ENCODE results near the gene SULT1A2. TPM values are rescaled to one million over a fixed set of nuclear protein-coding genes. Genes with fewer than 3 reads are reported as not detected.
"Not testable (repeated sequence)": the region's sequence is repeated elsewhere in the genome, so short reads cannot be mapped to it uniquely, and the experiment has no call there.

Gene SULT1A2
- total RNA-seq, 2 donors from 2014 or later = 1.3 to 2.3 TPM

- WGBS, 2 donors = 48 to 58% methylated on average over 14 to 15 of the region's 24 CpGs
- ATAC-seq; intact Hi-C loops (cut with DNase I); H3K27ac ChIP-seq; H3K27me3 ChIP-seq; H3K4me3 ChIP-seq; H3K9me3 ChIP-seq; H3K36me3 ChIP-seq (replicated peaks in 1 of 2; ENCODE audit: insufficient read depth in 1 of 2, low read depth in 2 of 2); H3K4me1 ChIP-seq: not testable (repeated sequence)
- DNase-seq = peak; percentile 67 to 75 (median 72)
- peak; percentile 22 to 74 (median 65) for TF ChIP-seq CTCF (IDR thresholded peaks at IDR 0.05)
Measured at GRCh38 chr16:28615486-28616223, 18.8 kb upstream of the SULT1A2 start.

GRCh38 chr16:28614561-28614960 lies 17.7 kb upstream of the SULT1A2 start:
- H3K4me3 ChIP-seq; H3K9me3 ChIP-seq; intact Hi-C loops (cut with DNase I); H3K27ac ChIP-seq; DNase-seq; ATAC-seq; H3K27me3 ChIP-seq; H3K36me3 ChIP-seq (replicated peaks in 1 of 2; ENCODE audit: insufficient read depth in 1 of 2, low read depth in 2 of 2): not testable (repeated sequence)
- peaks cover 16% of the 10 kb centered on the region for H3K4me1 ChIP-seq
- 29 to 85% methylated on average over 1 to 2 of the region's 16 CpGs for WGBS, 2 donors

DNA sequence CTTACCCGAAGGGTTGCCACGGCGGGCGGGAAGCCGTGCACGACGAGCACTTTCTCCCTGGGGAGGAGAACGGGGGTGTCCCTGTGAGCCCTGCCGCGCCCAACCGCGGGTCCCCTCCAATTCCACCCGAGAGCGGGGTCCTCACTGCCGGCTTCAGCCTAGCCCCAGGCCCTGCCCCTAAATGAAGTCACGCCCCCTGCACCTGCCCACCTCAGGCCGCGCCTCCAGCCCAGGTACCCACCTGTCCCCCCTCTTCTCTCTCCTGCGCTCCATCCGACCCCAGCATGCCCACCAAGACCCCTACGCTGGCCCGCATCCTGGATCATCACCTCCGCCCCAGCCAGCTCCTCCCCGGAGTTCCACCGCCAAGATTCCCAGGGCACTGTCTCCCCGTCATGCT lies 17.1 kb upstream of the SULT1A2 start:
- H3K27ac ChIP-seq; H3K27me3 ChIP-seq; H3K4me3 ChIP-seq; ATAC-seq; intact Hi-C loops (cut with DNase I); DNase-seq; H3K36me3 ChIP-seq (replicated peaks in 1 of 2; ENCODE audit: insufficient read depth in 1 of 2, low read depth in 2 of 2); H3K9me3 ChIP-seq: not testable (repeated sequence)
- WGBS, 2 donors = 44% methylated on average over 5 of the region's 26 CpGs; no CpG with 5 or more reads in 1 of the 2 donors
- peaks cover 23% of the 10 kb centered on the region for H3K4me1 ChIP-seq

DNA sequence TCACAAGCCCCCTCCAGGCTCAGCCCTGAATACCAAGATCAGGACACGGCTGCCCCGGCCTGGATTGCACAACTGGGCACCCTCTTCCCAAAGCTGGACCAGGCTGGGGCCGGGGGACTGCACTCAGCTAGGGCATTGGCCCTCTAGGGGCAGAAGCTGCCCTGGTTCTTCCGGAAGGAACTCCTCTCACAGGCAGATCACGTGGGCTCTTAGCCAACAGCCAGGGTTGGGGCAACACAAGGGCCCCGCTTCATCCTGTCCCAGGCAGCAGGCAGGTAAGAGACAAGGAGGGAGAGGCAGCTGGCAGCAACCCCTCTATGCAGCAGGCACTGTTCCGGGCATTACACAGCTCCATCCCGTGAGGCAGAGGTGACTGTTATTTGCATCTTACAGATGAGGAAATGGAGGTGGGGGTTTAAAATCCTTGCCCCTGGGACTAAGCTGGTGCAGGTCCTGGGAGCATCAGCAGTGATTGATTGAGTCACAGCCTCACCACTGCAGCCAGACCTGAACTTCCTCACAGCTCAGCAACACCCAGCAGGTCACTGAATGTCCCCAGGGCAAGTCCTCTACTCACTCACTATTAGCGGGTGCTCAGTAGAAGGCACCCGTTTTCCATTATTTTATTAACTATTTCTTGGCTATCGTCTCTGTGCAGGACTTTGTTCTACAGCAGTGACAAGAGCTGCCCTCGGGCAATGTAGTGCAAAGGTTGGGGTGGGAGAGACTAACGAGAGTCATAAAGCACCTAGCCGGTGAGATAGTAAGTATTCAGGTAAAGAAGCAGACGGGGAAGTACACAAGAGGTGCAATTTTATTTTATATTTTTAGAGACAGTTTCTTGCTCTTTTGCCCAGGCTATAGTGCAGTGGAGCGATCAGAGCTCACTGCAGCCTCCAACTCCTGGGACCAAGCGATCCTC lies 15.8 kb upstream of the SULT1A2 start:
- DNase-seq; H3K36me3 ChIP-seq (replicated peaks in 1 of 2; ENCODE audit: insufficient read depth in 1 of 2, low read depth in 2 of 2); intact Hi-C loops (cut with DNase I); H3K4me3 ChIP-seq; H3K27me3 ChIP-seq; H3K9me3 ChIP-seq; ATAC-seq; H3K27ac ChIP-seq: not testable (repeated sequence)
- no CpG with 5 or more reads among the region's 17 CpGs for WGBS, 2 donors
- peaks cover 30% of the 10 kb centered on the region for H3K4me1 ChIP-seq

GRCh38 chr16:28610595-28611191 lies 13.8 kb upstream of the SULT1A2 start:
- TF ChIP-seq POLR2A (IDR thresholded peaks at IDR 0.05) (no peak), CTCF (IDR thresholded peaks at IDR 0.05) (no peak)
- H3K36me3 ChIP-seq (replicated peaks in 1 of 2; ENCODE audit: insufficient read depth in 1 of 2, low read depth in 2 of 2) = no peaks in the 10 kb centered on the region
- DNase-seq (peak in 1 of 4 donors; percentile 27), ATAC-seq (no peak)
- H3K9me3 ChIP-seq = no peaks in the 10 kb centered on the region
- intact Hi-C loops (cut with DNase I) = no loop called here
- H3K27ac ChIP-seq = peak overlapping the region; percentile 50 to 73 (median 64)
- no peaks in the 10 kb centered on the region for H3K27me3 ChIP-seq
- peaks cover 30% of the 10 kb centered on the region for H3K4me1 ChIP-seq
- no peak overlapping the region for H3K4me3 ChIP-seq
- WGBS, 2 donors = 41 to 59% methylated on average over 5 to 10 of the region's 10 CpGs

Measured in body of pancreas (tissue), 4 donors.